ENCODE results near the gene UNC79.

DNA sequence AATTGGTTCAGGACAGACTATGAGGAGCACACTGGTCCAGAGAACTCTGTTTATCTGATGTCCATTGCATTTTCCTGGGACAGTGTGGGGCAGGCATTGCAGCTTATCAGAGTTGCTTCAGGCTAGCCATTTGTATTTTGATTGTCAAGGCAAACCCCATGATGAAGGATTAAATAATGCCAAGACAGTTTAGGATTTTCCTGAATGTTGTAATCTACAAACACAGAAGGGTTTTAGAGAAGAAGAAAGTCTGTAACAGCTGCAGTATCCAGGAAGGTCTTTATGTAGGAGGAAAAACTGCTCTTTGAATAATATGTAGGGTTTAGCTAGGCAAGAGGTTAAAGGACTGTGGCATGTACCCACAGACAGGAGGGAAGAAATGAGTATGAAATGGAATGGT is 32.2 kb upstream of the UNC79 start:
- no peak for TF ChIP-seq POLR2A (IDR thresholded peaks at IDR 0.05)
- TF ChIP-seq, protein P1, sequence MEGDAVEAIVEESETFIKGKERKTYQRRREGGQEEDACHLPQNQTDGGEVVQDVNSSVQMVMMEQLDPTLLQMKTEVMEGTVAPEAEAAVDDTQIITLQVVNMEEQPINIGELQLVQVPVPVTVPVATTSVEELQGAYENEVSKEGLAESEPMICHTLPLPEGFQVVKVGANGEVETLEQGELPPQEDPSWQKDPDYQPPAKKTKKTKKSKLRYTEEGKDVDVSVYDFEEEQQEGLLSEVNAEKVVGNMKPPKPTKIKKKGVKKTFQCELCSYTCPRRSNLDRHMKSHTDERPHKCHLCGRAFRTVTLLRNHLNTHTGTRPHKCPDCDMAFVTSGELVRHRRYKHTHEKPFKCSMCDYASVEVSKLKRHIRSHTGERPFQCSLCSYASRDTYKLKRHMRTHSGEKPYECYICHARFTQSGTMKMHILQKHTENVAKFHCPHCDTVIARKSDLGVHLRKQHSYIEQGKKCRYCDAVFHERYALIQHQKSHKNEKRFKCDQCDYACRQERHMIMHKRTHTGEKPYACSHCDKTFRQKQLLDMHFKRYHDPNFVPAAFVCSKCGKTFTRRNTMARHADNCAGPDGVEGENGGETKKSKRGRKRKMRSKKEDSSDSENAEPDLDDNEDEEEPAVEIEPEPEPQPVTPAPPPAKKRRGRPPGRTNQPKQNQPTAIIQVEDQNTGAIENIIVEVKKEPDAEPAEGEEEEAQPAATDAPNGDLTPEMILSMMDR (IDR thresholded peaks at IDR 0.05 in 4 of 5, conservative IDR thresholded peaks at IDR 0.05 in 1 of 5) = no peak

Data from gastrocnemius medialis (tissue), 4 donors.